KOPT-K1 (cell line): Measurements from ENCODE around the gene KAT6B.
"Not testable (repeated sequence)": the region's sequence is repeated elsewhere in the genome, so short reads cannot be mapped to it uniquely, and the experiment has no call there.

Experiments
- H3K27ac ChIP-seq: fragments of 200-600 bp; sonication (generic); 2 replicates; pipeline ENCODE4 v1.5.1; 2016; ENCODE audit warnings: antibody characterized with exemption, mild to moderate bottlenecking, low read depth, low read length; ENCODE audit not compliant: poor library complexity, severe bottlenecking
- H3K36me3 ChIP-seq: fragments of 200-600 bp; sonication (generic); 2 replicates; pipeline ENCODE4 v1.5.1; 2017; ENCODE audit warnings: antibody characterized with exemption, mild to moderate bottlenecking, low read length, moderate library complexity; ENCODE audit not compliant: insufficient read depth
- H3K9me3 ChIP-seq: fragments of 200-600 bp; sonication (generic); 2 replicates; pipeline ENCODE4 v1.5.1; 2017; ENCODE audit warnings: antibody characterized with exemption, low read length, mild to moderate bottlenecking; ENCODE audit not compliant: insufficient read depth, poor library complexity, severe bottlenecking

The KAT6B gene

GRCh38 chr10:74906611-74907198 lies 80.3 kb downstream of the KAT6B start:
- Histone ChIP-seq H3K27ac (no peak overlapping the region), H3K36me3 (no peaks in the 10 kb centered on the region), H3K9me3 (no peaks in the 10 kb centered on the region)

GRCh38 chr10:74909670-74910069 lies 83.3 kb downstream of the KAT6B start:
- Histone ChIP-seq H3K36me3 (no peaks in the 10 kb centered on the region), H3K9me3 (no peaks in the 10 kb centered on the region), H3K27ac (no peak overlapping the region)

- no peaks in the 10 kb centered on the region for H3K36me3 ChIP-seq
- no peaks in the 10 kb centered on the region for H3K9me3 ChIP-seq
- no peak overlapping the region for H3K27ac ChIP-seq
These were observed 84.0 kb downstream of the KAT6B start for GRCh38 chr10:74910241-74910975.

- Histone ChIP-seq H3K9me3 (no peaks in the 10 kb centered on the region), H3K27ac (no peak overlapping the region), H3K36me3 (no peaks in the 10 kb centered on the region)
These were observed 84.6 kb downstream of the KAT6B start for GRCh38 chr10:74910976-74911350.

GRCh38 chr10:74912182-74912581 lies 85.8 kb downstream of the KAT6B start:
- Histone ChIP-seq H3K9me3 (no peaks in the 10 kb centered on the region), H3K36me3 (no peaks in the 10 kb centered on the region)

GRCh38 chr10:74912682-74913081 lies 86.3 kb downstream of the KAT6B start:
- no peaks in the 10 kb centered on the region for H3K36me3 ChIP-seq
- no peaks in the 10 kb centered on the region for H3K9me3 ChIP-seq
- H3K27ac ChIP-seq, result peak overlapping the region; percentile 60

More at GRCh38 chr10:74912182-74912581, 85.8 kb downstream of the KAT6B start:
- no peak overlapping the region for H3K27ac ChIP-seq

- Histone ChIP-seq H3K36me3 (no peaks in the 10 kb centered on the region), H3K9me3 (peaks cover 4% of the 10 kb centered on the region), H3K27ac (peak overlapping the region; percentile 60)
These were observed 87.1 kb downstream of the KAT6B start for GRCh38 chr10:74913377-74913979.

- Histone ChIP-seq H3K27ac (no peak overlapping the region), H3K9me3 (peaks cover 24% of the 10 kb centered on the region), H3K36me3 (no peaks in the 10 kb centered on the region)
These were observed 89.9 kb downstream of the KAT6B start for GRCh38 chr10:74916283-74916682.

- H3K9me3 ChIP-seq, result peaks cover 24% of the 10 kb centered on the region
- H3K27ac ChIP-seq, result no peak overlapping the region
- H3K36me3 ChIP-seq, result no peaks in the 10 kb centered on the region
These were observed 91.2 kb downstream of the KAT6B start for GRCh38 chr10:74917481-74918077.

- Histone ChIP-seq H3K36me3 (no peaks in the 10 kb centered on the region), H3K9me3 (peaks cover 24% of the 10 kb centered on the region), H3K27ac (no peak overlapping the region)
These were observed 93.3 kb downstream of the KAT6B start for GRCh38 chr10:74919671-74920070.

- H3K9me3 ChIP-seq, result peaks cover 24% of the 10 kb centered on the region
- not testable (repeated sequence) for H3K27ac ChIP-seq, H3K36me3 ChIP-seq
These were observed 94.7 kb downstream of the KAT6B start for GRCh38 chr10:74921070-74921469.

- Histone ChIP-seq H3K27ac (no peak overlapping the region), H3K36me3 (no peaks in the 10 kb centered on the region), H3K9me3 (peaks cover 24% of the 10 kb centered on the region)
These were observed 95.3 kb downstream of the KAT6B start for GRCh38 chr10:74921744-74922143.

GRCh38 chr10:74922921-74923320 lies 96.5 kb downstream of the KAT6B start:
- Histone ChIP-seq H3K9me3 (peaks cover 24% of the 10 kb centered on the region), H3K27ac (no peak overlapping the region), H3K36me3 (no peaks in the 10 kb centered on the region)

GRCh38 chr10:74923556-74923955 lies 97.2 kb downstream of the KAT6B start:
- H3K9me3 ChIP-seq, result peaks cover 19% of the 10 kb centered on the region
- H3K27ac ChIP-seq, result no peak overlapping the region

GRCh38 chr10:74924251-74924963 lies 98.0 kb downstream of the KAT6B start:
- Histone ChIP-seq H3K36me3 (no peaks in the 10 kb centered on the region), H3K9me3 (peaks cover 10% of the 10 kb centered on the region), H3K27ac (no peak overlapping the region)

More at GRCh38 chr10:74923556-74923955, 97.2 kb downstream of the KAT6B start:
- H3K36me3 ChIP-seq, result no peaks in the 10 kb centered on the region
